ENCODE results near the gene TNFRSF4. TPM values are rescaled to one million over a fixed set of nuclear protein-coding genes. Genes with fewer than 3 reads are reported as not detected.

TNFRSF4 gene
- total and polyA plus RNA-seq, 8 donors = 0.26 to 5.0 (median 1.2) TPM

GRCh38 chr1:1259951-1260600 is 46.1 kb upstream of the TNFRSF4 start:
- Histone ChIP-seq H3K27ac (no peak overlapping the region), H3K36me3 (peaks cover 0 to 45% (median 26%) of the 10 kb centered on the region in 3 donors), H3K4me3 (no peak overlapping the region), H3K9me3 (no peaks in the 10 kb centered on the region), H3K27me3 (no peaks in the 10 kb centered on the region), H3K4me1 (no peaks in the 10 kb centered on the region)
- ATAC-seq (no peak), FAIRE-seq (no peak), DNase-seq (peak in 1 of 6 donors; percentile 51)
- 81 to 86% methylated on average over 25 to 26 of the region's 26 CpGs for WGBS, 2 donors
- intact Hi-C loops (cut with DNase I) = no loop called here
- no peak for TF ChIP-seq CTCF (IDR thresholded peaks at IDR 0.05)

- DNase-seq (peak in 1 of 6 donors; percentile 50), ATAC-seq (no peak), FAIRE-seq (no peak)
- no peaks in the 10 kb centered on the region for H3K27me3 ChIP-seq
- H3K4me3 ChIP-seq = no peak overlapping the region
- H3K4me1 ChIP-seq = no peaks in the 10 kb centered on the region
- H3K36me3 ChIP-seq = peaks cover 0 to 50% (median 31%) of the 10 kb centered on the region in 3 donors
- intact Hi-C loops (cut with DNase I) = no loop called here
- no peak overlapping the region for H3K27ac ChIP-seq
- no peak for TF ChIP-seq CTCF (IDR thresholded peaks at IDR 0.05)
- 92 to 94% methylated on average over 18 of the region's 18 CpGs for WGBS, 2 donors
- no peaks in the 10 kb centered on the region for H3K9me3 ChIP-seq
These were observed 45.6 kb upstream of the TNFRSF4 start for GRCh38 chr1:1259540-1259939.

- no peak overlapping the region for H3K27ac ChIP-seq
- no peaks in the 10 kb centered on the region for H3K27me3 ChIP-seq
- WGBS, 2 donors = 95% methylated on average over 22 of the region's 22 CpGs
- no peaks in the 10 kb centered on the region for H3K4me1 ChIP-seq
- no peaks in the 10 kb centered on the region for H3K9me3 ChIP-seq
- intact Hi-C loops (cut with DNase I) = no loop called here
- TF ChIP-seq CTCF (IDR thresholded peaks at IDR 0.05) = no peak
- peaks cover 0 to 52% (median 31%) of the 10 kb centered on the region in 3 donors for H3K36me3 ChIP-seq
- FAIRE-seq = no peak
- DNase-seq = peak in 1 of 6 donors; percentile 40
- H3K4me3 ChIP-seq = no peak overlapping the region
- ATAC-seq = no peak
These were observed 45.2 kb upstream of the TNFRSF4 start for GRCh38 chr1:1259119-1259488.

GRCh38 chr1:1256956-1257871 is 43.3 kb upstream of the TNFRSF4 start:
- Histone ChIP-seq H3K9me3 (no peaks in the 10 kb centered on the region), H3K4me1 (no peaks in the 10 kb centered on the region), H3K27ac (no peak overlapping the region), H3K4me3 (no peak overlapping the region), H3K27me3 (no peaks in the 10 kb centered on the region), H3K36me3 (peaks cover 0 to 37% (median 21%) of the 10 kb centered on the region in 3 donors)
- WGBS, 2 donors = 93 to 95% methylated on average over 29 of the region's 31 CpGs
- ATAC-seq = no peak
- peak in 1 of 6 donors; percentile 46 for DNase-seq
- no peak for FAIRE-seq
- intact Hi-C loops (cut with DNase I) = no loop called here
- no peak for TF ChIP-seq CTCF (IDR thresholded peaks at IDR 0.05)

All from pancreas (tissue), 10 donors.